ENCODE measurements around the gene SLC7A6. TPM values are rescaled to one million over a fixed set of nuclear protein-coding genes. Genes with fewer than 3 reads are reported as not detected.

Gene SLC7A6
- total and polyA plus RNA-seq, 2 experiments from 2014 or later = 20.5 to 29.7 TPM

DNA sequence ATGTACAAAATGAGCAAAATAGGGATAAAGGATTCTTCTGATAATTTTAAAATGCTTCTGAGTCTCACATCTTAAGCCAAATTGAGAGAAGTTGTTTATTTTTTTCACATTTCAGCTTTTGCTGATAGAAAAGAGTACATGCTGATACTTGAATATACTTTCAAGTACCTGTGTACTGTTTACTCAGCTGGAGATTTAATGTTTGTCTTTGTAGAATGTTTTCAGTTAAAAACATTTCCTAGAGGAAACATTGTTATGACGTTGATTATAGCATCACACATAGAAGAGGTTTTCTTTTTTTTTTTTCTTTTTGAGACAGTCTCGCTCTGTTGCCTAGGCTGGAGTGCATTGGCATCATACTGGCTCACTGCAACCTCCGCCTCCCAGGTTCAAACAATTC is 48.1 kb upstream of the SLC7A6 start:
- DNase-seq (ENCODE audit: low spot score) = no peak
- no peaks in the 10 kb centered on the region for H3K4me1 ChIP-seq (ENCODE audit: insufficient read depth)
- no peaks in the 10 kb centered on the region for H3K9me3 ChIP-seq (ENCODE audit: low read depth)
- TF ChIP-seq, protein P1, sequence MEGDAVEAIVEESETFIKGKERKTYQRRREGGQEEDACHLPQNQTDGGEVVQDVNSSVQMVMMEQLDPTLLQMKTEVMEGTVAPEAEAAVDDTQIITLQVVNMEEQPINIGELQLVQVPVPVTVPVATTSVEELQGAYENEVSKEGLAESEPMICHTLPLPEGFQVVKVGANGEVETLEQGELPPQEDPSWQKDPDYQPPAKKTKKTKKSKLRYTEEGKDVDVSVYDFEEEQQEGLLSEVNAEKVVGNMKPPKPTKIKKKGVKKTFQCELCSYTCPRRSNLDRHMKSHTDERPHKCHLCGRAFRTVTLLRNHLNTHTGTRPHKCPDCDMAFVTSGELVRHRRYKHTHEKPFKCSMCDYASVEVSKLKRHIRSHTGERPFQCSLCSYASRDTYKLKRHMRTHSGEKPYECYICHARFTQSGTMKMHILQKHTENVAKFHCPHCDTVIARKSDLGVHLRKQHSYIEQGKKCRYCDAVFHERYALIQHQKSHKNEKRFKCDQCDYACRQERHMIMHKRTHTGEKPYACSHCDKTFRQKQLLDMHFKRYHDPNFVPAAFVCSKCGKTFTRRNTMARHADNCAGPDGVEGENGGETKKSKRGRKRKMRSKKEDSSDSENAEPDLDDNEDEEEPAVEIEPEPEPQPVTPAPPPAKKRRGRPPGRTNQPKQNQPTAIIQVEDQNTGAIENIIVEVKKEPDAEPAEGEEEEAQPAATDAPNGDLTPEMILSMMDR (IDR thresholded peaks at IDR 0.05; ENCODE audit: poor library complexity) = no peak
- TF ChIP-seq EZH2phosphoT487 (IDR thresholded peaks at IDR 0.05; ENCODE audit: low read depth, severe bottlenecking, unreplicated experiment) = no peak
- TF ChIP-seq EZH2 (IDR thresholded peaks at IDR 0.05; ENCODE audit: borderline replicate concordance) = no peak
- H3K79me2 ChIP-seq = no peaks in the 10 kb centered on the region
- no peak overlapping the region for H3K4me2 ChIP-seq
- WGBS (ENCODE audit: low lambda C conversion rate, missing lambda C conversion rate) = 90% methylated on average over 3 of the region's 3 CpGs
- H3K27ac ChIP-seq = no peak overlapping the region
- no peak overlapping the region for H3K4me3 ChIP-seq
- H4K20me1 ChIP-seq (ENCODE audit: insufficient read depth, poor library complexity, severe bottlenecking) = no peaks in the 10 kb centered on the region
- H2AFZ ChIP-seq = no peak overlapping the region
- no peaks in the 10 kb centered on the region for H3K36me3 ChIP-seq (replicated peaks; ENCODE audit: insufficient read depth, low read depth)
- no peaks in the 10 kb centered on the region for H3K27me3 ChIP-seq
- H3K9me2 ChIP-seq (replicated peaks; ENCODE audit: insufficient read depth) = no peaks in the 10 kb centered on the region

DNA sequence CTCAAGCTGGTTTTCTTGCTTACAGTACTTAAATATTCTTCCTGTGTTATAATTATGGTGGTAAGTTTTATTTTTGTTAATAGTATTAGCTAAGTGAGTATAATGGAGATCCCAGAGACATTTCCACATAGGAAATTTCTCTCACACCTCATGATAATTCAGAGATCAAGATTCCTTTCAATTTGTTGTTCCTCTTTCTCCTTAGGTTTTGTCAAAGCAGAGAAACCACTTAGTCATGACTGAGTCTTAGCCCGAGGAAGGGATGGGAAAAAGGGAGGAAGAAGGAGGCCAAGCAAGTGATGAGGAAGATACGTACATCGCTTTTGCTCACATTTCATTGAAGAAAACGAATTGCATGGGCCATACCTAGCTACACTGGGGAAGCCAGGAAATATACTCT is 46.8 kb upstream of the SLC7A6 start:
- H3K9me2 ChIP-seq (replicated peaks; ENCODE audit: insufficient read depth) = no peaks in the 10 kb centered on the region
- no peak overlapping the region for H3K27ac ChIP-seq
- no peaks in the 10 kb centered on the region for H3K79me2 ChIP-seq
- no peak overlapping the region for H2AFZ ChIP-seq
- no peaks in the 10 kb centered on the region for H3K4me1 ChIP-seq (ENCODE audit: insufficient read depth)
- H3K4me3 ChIP-seq = no peak overlapping the region
- no peaks in the 10 kb centered on the region for H3K36me3 ChIP-seq (replicated peaks; ENCODE audit: insufficient read depth, low read depth)
- no peak for TF ChIP-seq EZH2 (IDR thresholded peaks at IDR 0.05; ENCODE audit: borderline replicate concordance)
- TF ChIP-seq EZH2phosphoT487 (IDR thresholded peaks at IDR 0.05; ENCODE audit: low read depth, severe bottlenecking, unreplicated experiment) = no peak
- TF ChIP-seq, protein P1 (IDR thresholded peaks at IDR 0.05; ENCODE audit: poor library complexity) = no peak
- DNase-seq (ENCODE audit: low spot score) = no peak
- no peaks in the 10 kb centered on the region for H3K27me3 ChIP-seq
- H3K9me3 ChIP-seq (ENCODE audit: low read depth) = no peaks in the 10 kb centered on the region
- no peak overlapping the region for H3K4me2 ChIP-seq
- 94% methylated on average over 4 of the region's 4 CpGs for WGBS (ENCODE audit: low lambda C conversion rate, missing lambda C conversion rate)
- H4K20me1 ChIP-seq (ENCODE audit: insufficient read depth, poor library complexity, severe bottlenecking) = no peaks in the 10 kb centered on the region

DNA sequence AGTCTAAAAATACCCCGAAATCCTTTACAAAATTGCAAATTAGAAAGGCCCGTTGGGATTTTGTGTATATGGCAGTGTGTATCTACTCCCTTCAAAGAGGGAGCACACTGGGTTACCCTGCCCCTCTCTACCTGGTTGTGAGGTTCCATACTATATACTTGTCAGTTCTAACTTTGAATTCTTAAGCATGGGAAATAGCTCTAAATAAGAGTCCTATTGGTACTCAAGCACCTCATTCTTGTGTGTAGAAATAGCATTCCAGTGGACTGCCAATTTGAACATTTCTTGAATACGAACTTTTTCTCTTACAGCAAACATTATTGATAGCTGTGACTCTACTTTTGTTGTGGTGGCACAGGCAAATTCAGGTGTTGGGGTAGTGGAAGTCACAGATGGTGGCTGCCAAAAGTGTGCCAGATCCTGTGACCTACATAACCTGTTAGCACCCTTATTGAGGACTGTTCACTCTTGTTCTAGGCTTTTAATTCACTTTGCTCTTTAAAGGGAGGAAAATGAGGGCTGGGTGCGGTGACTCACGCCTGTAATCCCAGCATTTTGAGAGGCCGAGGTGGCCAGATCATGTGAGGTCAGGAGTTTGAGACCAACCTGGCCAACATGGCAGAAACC is 44.5 kb upstream of the SLC7A6 start:
- Histone ChIP-seq H3K27me3 (no peaks in the 10 kb centered on the region), H3K36me3 (replicated peaks; ENCODE audit: insufficient read depth, low read depth) (no peaks in the 10 kb centered on the region), H3K4me3 (no peak overlapping the region), H2AFZ (no peak overlapping the region), H3K27ac (no peak overlapping the region), H3K9me2 (replicated peaks; ENCODE audit: insufficient read depth) (no peaks in the 10 kb centered on the region), H3K4me2 (no peak overlapping the region), H4K20me1 (ENCODE audit: insufficient read depth, poor library complexity, severe bottlenecking) (no peaks in the 10 kb centered on the region), H3K79me2 (no peaks in the 10 kb centered on the region), H3K4me1 (ENCODE audit: insufficient read depth) (no peaks in the 10 kb centered on the region), H3K9me3 (ENCODE audit: low read depth) (no peaks in the 10 kb centered on the region)
- no peak for DNase-seq (ENCODE audit: low spot score)
- TF ChIP-seq, protein P1 (IDR thresholded peaks at IDR 0.05; ENCODE audit: poor library complexity) = no peak
- 95% methylated on average over 6 of the region's 6 CpGs for WGBS (ENCODE audit: low lambda C conversion rate, missing lambda C conversion rate)

DNA sequence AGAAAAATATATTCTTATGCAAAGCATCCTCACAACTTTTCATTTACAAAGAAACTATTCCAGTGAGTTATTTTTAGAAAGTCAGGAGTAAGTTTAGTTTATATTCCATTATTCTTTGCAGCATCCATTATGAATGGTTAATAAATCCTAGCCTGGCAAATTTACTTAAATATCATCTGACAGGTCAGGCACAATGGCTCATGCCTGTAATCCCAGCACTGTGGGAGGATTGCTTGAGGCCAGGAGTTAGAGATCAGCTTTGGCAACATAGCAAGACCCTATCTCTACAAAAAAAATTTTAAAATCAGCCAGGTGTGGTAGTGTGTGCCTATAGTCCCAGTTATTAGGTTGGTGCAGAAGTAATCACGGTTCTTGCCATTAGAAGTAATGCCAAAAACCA is 41.3 kb upstream of the SLC7A6 start:
- Histone ChIP-seq H3K27ac (no peak overlapping the region), H3K79me2 (no peaks in the 10 kb centered on the region), H2AFZ (no peak overlapping the region), H3K4me2 (no peak overlapping the region), H3K9me2 (replicated peaks; ENCODE audit: insufficient read depth) (no peaks in the 10 kb centered on the region), H3K9me3 (ENCODE audit: low read depth) (no peaks in the 10 kb centered on the region), H3K27me3 (no peaks in the 10 kb centered on the region), H3K36me3 (replicated peaks; ENCODE audit: insufficient read depth, low read depth) (no peaks in the 10 kb centered on the region), H4K20me1 (ENCODE audit: insufficient read depth, poor library complexity, severe bottlenecking) (no peaks in the 10 kb centered on the region), H3K4me1 (ENCODE audit: insufficient read depth) (peaks cover 12% of the 10 kb centered on the region), H3K4me3 (no peak overlapping the region)
- 95% methylated on average over 1 of the region's 1 CpG for WGBS (ENCODE audit: low lambda C conversion rate, missing lambda C conversion rate)
- DNase-seq (ENCODE audit: low spot score) = no peak
- TF ChIP-seq EZH2phosphoT487 (IDR thresholded peaks at IDR 0.05; ENCODE audit: low read depth, severe bottlenecking, unreplicated experiment) (no peak), EZH2 (IDR thresholded peaks at IDR 0.05; ENCODE audit: borderline replicate concordance) (no peak)
- TF ChIP-seq, protein P1 (IDR thresholded peaks at IDR 0.05; ENCODE audit: poor library complexity) = no peak
